Liver (tissue), 9 donors: ENCODE results near the gene ABCC9. TPM values are rescaled to one million over a fixed set of nuclear protein-coding genes. Genes with fewer than 3 reads are reported as not detected.

Source experiments
- DNase-seq: peaks from one replicate; pipeline ENCODE4 v3.0.0-alpha.2; 2017; ENCODE audit warnings: low spot score
- H3K27ac ChIP-seq, 2 donors: one replicate each; pipeline ENCODE4 v1.7.0; 2013; ENCODE audit warnings: inconsistent platforms in 2 of 2, low read length in 2 of 2, control low read depth in 1 of 2, low read depth in 1 of 2, mild to moderate bottlenecking in 1 of 2
- H3K27me3 ChIP-seq, 4 donors: one replicate each; pipeline versions ENCODE4 v1.6.1 to v1.7.0; 2013; ENCODE audit warnings: low read length in 3 of 4, inconsistent platforms in 1 of 4, mild to moderate bottlenecking in 1 of 4, moderate library complexity in 1 of 4; ENCODE audit not compliant: control insufficient read depth in 4 of 4, insufficient read depth in 4 of 4
- H3K36me3 ChIP-seq, 4 donors: one replicate each; pipeline versions ENCODE4 v1.6.1 to v1.7.0; 2013; ENCODE audit warnings: low read length in 3 of 4, mild to moderate bottlenecking in 3 of 4, low read depth in 1 of 4, moderate library complexity in 1 of 4; ENCODE audit not compliant: control insufficient read depth in 4 of 4, insufficient read depth in 3 of 4
- H3K4me1 ChIP-seq, 4 donors: one replicate each; pipeline versions ENCODE4 v1.6.1 to v1.7.0; 2013; ENCODE audit warnings: low read length in 3 of 4, mild to moderate bottlenecking in 3 of 4, moderate library complexity in 1 of 4; ENCODE audit not compliant: control insufficient read depth in 4 of 4, insufficient read depth in 4 of 4
- H3K4me3 ChIP-seq, 3 donors: one replicate each; pipeline versions ENCODE4 v1.6.1 to v1.7.0; 2013; ENCODE audit warnings: low read length in 3 of 3, control low read depth in 1 of 3, low read depth in 1 of 3, mild to moderate bottlenecking in 1 of 3
- H3K9ac ChIP-seq, 2 donors: one replicate each; pipeline ENCODE4 v1.7.0; 2013; ENCODE audit warnings: low read length in 2 of 2, mild to moderate bottlenecking in 2 of 2, moderate library complexity in 2 of 2, control low read depth in 1 of 2, low read depth in 1 of 2
- H3K9me3 ChIP-seq, 4 donors: one replicate each; pipeline versions ENCODE4 v1.6.1 to v1.7.0; 2013; ENCODE audit warnings: low read length in 3 of 4; ENCODE audit not compliant: control insufficient read depth in 4 of 4
- ATF3 ChIP-seq: IDR thresholded peaks from 2 replicates; pipeline ENCODE4 v1.6.1; 2016; ENCODE audit warnings: antibody characterized with exemption
- CTCF ChIP-seq: fragments of 150-350 bp; IDR thresholded peaks from 2 replicates; pipeline ENCODE4 v1.5.1; 2017; ENCODE audit warnings: improper control_type of control experiment, low read depth, low read length; ENCODE audit not compliant: missing input control
- EGR1 ChIP-seq, 2 donors: IDR thresholded peaks; 2 replicates each; pipeline ENCODE4 v1.6.1; 2016 to 2018; ENCODE audit warnings: antibody characterized with exemption in 2 of 2, low read depth in 2 of 2
- FOXA1 ChIP-seq: IDR thresholded peaks from 2 replicates; pipeline ENCODE4 v1.6.1; 2016; ENCODE audit warnings: antibody characterized with exemption
- FOXA2 ChIP-seq: IDR thresholded peaks from 2 replicates; pipeline ENCODE4 v1.6.1; 2016; ENCODE audit warnings: antibody characterized with exemption
- GABPA ChIP-seq, 2 donors: IDR thresholded peaks in 1 of 2; conservative IDR thresholded peaks in 1 of 2; 2 replicates each; pipeline ENCODE4 v1.6.1; 2016; ENCODE audit warnings: antibody characterized with exemption in 2 of 2, mild to moderate bottlenecking in 1 of 2, moderate library complexity in 1 of 2
- HNF4A ChIP-seq, 2 donors: conservative IDR thresholded peaks; 2 replicates each; pipeline ENCODE4 v1.6.1; 2016; ENCODE audit warnings: antibody characterized with exemption in 2 of 2, mild to moderate bottlenecking in 2 of 2
- HNF4G ChIP-seq: IDR thresholded peaks from 2 replicates; pipeline ENCODE4 v1.6.1; 2016; ENCODE audit warnings: antibody characterized with exemption
- JUND ChIP-seq, 2 donors: IDR thresholded peaks; 2 replicates each; pipeline ENCODE4 v1.6.1; 2016; ENCODE audit warnings: antibody characterized with exemption in 2 of 2
- MAX ChIP-seq: IDR thresholded peaks from 2 replicates; pipeline ENCODE4 v1.6.1; 2016; ENCODE audit warnings: antibody characterized with exemption
- NR2F2 ChIP-seq: IDR thresholded peaks from 2 replicates; pipeline ENCODE4 v1.6.1; 2016; ENCODE audit warnings: antibody characterized with exemption
- RAD21 ChIP-seq, 2 donors: IDR thresholded peaks; 2 replicates each; pipeline ENCODE4 v1.6.1; 2016; ENCODE audit warnings: antibody characterized with exemption in 2 of 2, mild to moderate bottlenecking in 2 of 2
- REST ChIP-seq: IDR thresholded peaks from 2 replicates; pipeline ENCODE4 v1.6.1; 2016; ENCODE audit warnings: antibody characterized with exemption, mild to moderate bottlenecking
- RXRA ChIP-seq, 2 donors: IDR thresholded peaks; 2 replicates each; pipeline ENCODE4 v1.6.1; 2017 to 2018; ENCODE audit warnings: antibody characterized with exemption in 2 of 2, mild to moderate bottlenecking in 1 of 2
- SP1 ChIP-seq: IDR thresholded peaks from 2 replicates; pipeline ENCODE4 v1.6.1; 2018; ENCODE audit warnings: antibody characterized with exemption, mild to moderate bottlenecking
- TAF1 ChIP-seq: conservative IDR thresholded peaks from 2 replicates; pipeline ENCODE4 v1.6.1; 2016; ENCODE audit warnings: antibody characterized with exemption, mild to moderate bottlenecking
- YY1 ChIP-seq: IDR thresholded peaks from 2 replicates; pipeline ENCODE4 v1.6.1; 2016; ENCODE audit warnings: antibody characterized with exemption, mild to moderate bottlenecking
- ZBTB33 ChIP-seq: IDR thresholded peaks from 2 replicates; pipeline ENCODE4 v1.6.1; 2016; ENCODE audit warnings: antibody characterized with exemption
- WGBS: extraction: QIAGEN DNeasy Blood & Tissue Kit; methylation state at CpG from one replicate; pipeline ENCODE4 v1.1.7; 2013; 5-methylcytosine and 5-hydroxymethylcytosine counted together
- polyA plus RNA-seq, 2 donors: library from polyadenylated mRNA; stranded (reverse) in 1 of 2; unstranded in 1 of 2; fragments of 200-250 nt in 1 of 2; fragments of >200 nt in 1 of 2; fragmentation: Nextera tagmentation in 1 of 2; extraction: Ambion mirVana in 1 of 2; gene quantifications; one replicate each; pipeline versions ENCODE4 v1.2.1 to v1.2.3, GENCODE V29; 2013 to 2015
- total RNA-seq, 2 donors: library from RNA; depleted of rRNA; stranded (reverse); fragments of >200 nt; gene quantifications; one replicate each; pipeline ENCODE4 v1.2.3, GENCODE V29; 2014
- donor health status: healthy.
- donor health status: healthy.
- donor health status: healthy.
- donor health status: healthy.
- donor health status: healthy.

The ABCC9 gene
- total RNA-seq (10 to 100 TPM in 1 of 2 donors, 1 to 10 TPM in 1; 2.7 to 55.6 TPM), polyA plus RNA-seq (10 to 100 TPM in 1 of 2 donors, 1 to 10 TPM in 1; 9.2 to 12.2 TPM)

GRCh38 chr12:21940549-21941505 lies at the start of gene ABCC9:
TSS of gene ABCC9 (minus strand) at chr12:21941426. CDS start at chr12:21936674, 4,752 bp downstream.
- H3K27ac ChIP-seq, result peak within 1 kb of the TSS; percentile 83 to 85
- H3K9me3 ChIP-seq, result no peaks in the 10 kb centered on the region
- H3K4me1 ChIP-seq, result peaks cover 0 to 24% (median 3%) of the 10 kb centered on the region in 4 donors
- no peak for TF ChIP-seq JUND (IDR thresholded peaks at IDR 0.05)
- no peak for TF ChIP-seq SP1
- no peak for TF ChIP-seq FOXA2
- TF ChIP-seq ATF3, result no peak
- peak in 1 of 2 donors; percentile 3 for TF ChIP-seq HNF4A (conservative IDR thresholded peaks at IDR 0.05)
- TF ChIP-seq REST, result peak; percentile 55
- TF ChIP-seq NR2F2, result no peak
- no peak for TF ChIP-seq FOXA1
- TF ChIP-seq RAD21 (IDR thresholded peaks at IDR 0.05), result peak; percentile 5 to 50
- TF ChIP-seq CTCF, result no peak
- no peak for TF ChIP-seq ZBTB33
- peak; percentile 86 for TF ChIP-seq TAF1
- no peak for TF ChIP-seq EGR1 (IDR thresholded peaks at IDR 0.05; ENCODE audit: low read depth in 2 of 2)
- no peak for TF ChIP-seq RXRA (IDR thresholded peaks at IDR 0.05)
- no peak for TF ChIP-seq MAX
- no peak for TF ChIP-seq GABPA (IDR thresholded peaks at IDR 0.05 in 1 of 2, conservative IDR thresholded peaks at IDR 0.05 in 1 of 2)
- TF ChIP-seq HNF4G, result no peak
- TF ChIP-seq YY1, result peak; percentile 32
- no peaks in the 10 kb centered on the region for H3K36me3 ChIP-seq
- no peaks in the 10 kb centered on the region for H3K27me3 ChIP-seq
- WGBS, result 2% methylated on average over 42 of the region's 42 CpGs
- peak within 1 kb of the TSS; percentile 81 to 97 for H3K9ac ChIP-seq
- H3K4me3 ChIP-seq, result peak within 1 kb of the TSS; percentile 48 to 78 (median 76)
- DNase-seq, result no peak
